ENCODE results near the gene RBFA. TPM values are rescaled to one million over a fixed set of nuclear protein-coding genes. Genes with fewer than 3 reads are reported as not detected.

Gene RBFA
- total and polyA plus RNA-seq, 2 of the 13 experiments (the other 11 are each of a cell fraction or from before 2014, with no cell fraction given): 29.7 to 42.4 TPM

GRCh38 chr18:80022613-80023012, 11.6 kb upstream of the RBFA start (continued):
- peak; percentile 39; the same call in 1 of the 2 replicates for TF ChIP-seq ZSCAN5A (CRISPR knock-in tag; IDR thresholded peaks at IDR 0.05; ENCODE audit: borderline replicate concordance)
- no peak for TF ChIP-seq ZNF724P (CRISPR knock-in tag; IDR thresholded peaks at IDR 0.05; ENCODE audit: borderline replicate concordance)
- TF ChIP-seq THAP11 (CRISPR knock-in tag; IDR thresholded peaks at IDR 0.05): no peak
- no peak for TF ChIP-seq ZNF501 (CRISPR knock-in tag; IDR thresholded peaks at IDR 0.05)
- peak; percentile 17; the same call in 1 of the 2 replicates for TF ChIP-seq PHF21A (CRISPR knock-in tag; IDR thresholded peaks at IDR 0.05)
- TF ChIP-seq ZNF451 (CRISPR knock-in tag; IDR thresholded peaks at IDR 0.05): no peak
- TF ChIP-seq ZBTB40 (IDR thresholded peaks at IDR 0.05): no peak
- no peak for TF ChIP-seq ZBTB40 (CRISPR knock-in tag; IDR thresholded peaks at IDR 0.05)
- TF ChIP-seq DPF2 (CRISPR knock-in tag; IDR thresholded peaks at IDR 0.05; ENCODE audit: borderline replicate concordance, low read depth): no peak
- no peak for TF ChIP-seq KLF9 (CRISPR knock-in tag; IDR thresholded peaks at IDR 0.05; ENCODE audit: low read depth)
- TF ChIP-seq CCAR2 (optimal IDR thresholded peaks at IDR 0.05; ENCODE audit: low read depth, low read length): peak; percentile 38
- TF ChIP-seq BCLAF1 (IDR thresholded peaks at IDR 0.05): no peak
- peak; percentile 57; the same call in 1 of the 2 replicates for TF ChIP-seq ZFP1 (CRISPR knock-in tag; IDR thresholded peaks at IDR 0.05)
- TF ChIP-seq ZFP36L1 (CRISPR knock-in tag; IDR thresholded peaks at IDR 0.05): no peak
- no peak for TF ChIP-seq ZNF563 (CRISPR knock-in tag; IDR thresholded peaks at IDR 0.05)
- TF ChIP-seq ZNF616 (CRISPR knock-in tag; IDR thresholded peaks at IDR 0.05; ENCODE audit: low read depth): peak; percentile 100
- no peak for TF ChIP-seq FOXP1 (IDR thresholded peaks at IDR 0.05)
- no peak for TF ChIP-seq FOXP1 (CRISPR knock-in tag; IDR thresholded peaks at IDR 0.05)
- TF ChIP-seq PRMT3 (CRISPR knock-in tag; IDR thresholded peaks at IDR 0.05; ENCODE audit: borderline replicate concordance, low read depth): no peak
- TF ChIP-seq KAT7 (CRISPR knock-in tag; IDR thresholded peaks at IDR 0.05; ENCODE audit: borderline replicate concordance): no peak

Data from HepG2 (cell line).